T-cell (primary cell): Measurements from ENCODE around the gene ADAMTS15. TPM values are rescaled to one million over a fixed set of nuclear protein-coding genes. Genes with fewer than 3 reads are reported as not detected.
A peak's percentile ranks its signal among the peaks of the same experiment; 100 is the strongest.

Source experiments
- ATAC-seq, 4 experiments: fragments of 200-7000 bp in 3 of 4; fragments of 150-1000 bp in 1 of 4; cut with Tn5 transposase; replicated peaks in 1 of 4; 1 replicate in 3 of 4; 2 replicates in 1 of 4; pipeline ENCODE4 v1.10.0; 2021; ENCODE audit warnings: moderate library complexity in 3 of 4, mild to moderate bottlenecking in 2 of 4, moderate number of reproducible peaks in 1 of 4
- CTCF ChIA-PET, 2 donors: fragments of 300-600 bp; sonication (Branson Sonifier 250); formaldehyde crosslinking; loops; one replicate each; lab custom pipeline; 2022; ENCODE audit warnings: antibody characterized with exemption in 2 of 2; lab: Charles Lee
- POLR2A ChIA-PET, 2 donors: fragments of 300-600 bp; sonication (Branson Sonifier 250); formaldehyde crosslinking; loops; one replicate each; lab custom pipeline; 2022; ENCODE audit warnings: antibody characterized with exemption in 2 of 2; lab: Charles Lee
- DNase-seq, 35 experiments: peaks; one replicate each; pipeline versions ENCODE4 v3.0.0 to v3.0.0-alpha.2; 2013 to 2023
- H3K27ac ChIP-seq: one replicate; pipeline ENCODE4 v1.5.1; 2013; ENCODE audit warnings: low read length
- H3K27me3 ChIP-seq, 2 experiments: replicated peaks in 1 of 2; 1 replicate in 1 of 2; 2 replicates in 1 of 2; pipeline versions ENCODE4 v1.6.1 to v1.7.0; 2013; ENCODE audit warnings: low read length in 1 of 2, mixed read lengths in 1 of 2; ENCODE audit not compliant: control insufficient read depth in 2 of 2, insufficient read depth in 2 of 2; ENCODE audit errors: extremely low read depth in 1 of 2
- H3K36me3 ChIP-seq, 2 donors: 1 replicate in 1 of 2; 2 replicates in 1 of 2; pipeline versions ENCODE4 v1.6.1 to v1.7.0; 2013; ENCODE audit warnings: low read length in 1 of 2; ENCODE audit not compliant: control insufficient read depth in 2 of 2, insufficient read depth in 1 of 2; ENCODE audit errors: extremely low read depth in 1 of 2
- H3K4me1 ChIP-seq, 2 experiments: 1 replicate in 1 of 2; 2 replicates in 1 of 2; pipeline versions ENCODE4 v1.6.1 to v1.7.0; 2013; ENCODE audit warnings: low read length in 2 of 2, mixed read lengths in 1 of 2; ENCODE audit not compliant: insufficient read depth in 2 of 2, control insufficient read depth in 1 of 2; ENCODE audit errors: extremely low read depth in 1 of 2
- H3K4me3 ChIP-seq, 2 donors: 1 replicate in 1 of 2; 2 replicates in 1 of 2; pipeline versions ENCODE4 v1.5.1 to v1.7.0; 2013; ENCODE audit warnings: mild to moderate bottlenecking in 2 of 2, low read length in 1 of 2, moderate library complexity in 1 of 2; ENCODE audit not compliant: control insufficient read depth in 1 of 2; ENCODE audit errors: extremely low read depth in 1 of 2
- H3K9me3 ChIP-seq: 2 replicates; pipeline ENCODE4 v1.7.0; 2013
- H3K27ac Mint-ChIP-seq, 2 donors: one replicate each; pipeline ENCODE4 v1.8.0; 2020 to 2021; ENCODE audit warnings: mild to moderate bottlenecking in 2 of 2, mixed read lengths in 2 of 2
- H3K27me3 Mint-ChIP-seq, 2 donors: one replicate each; pipeline ENCODE4 v1.8.0; 2021 to 2022; ENCODE audit warnings: mixed read lengths in 2 of 2
- H3K36me3 Mint-ChIP-seq: one replicate; pipeline ENCODE4 v1.8.0; 2021; ENCODE audit warnings: mixed read lengths
- H3K4me1 Mint-ChIP-seq, 3 donors: one replicate each; pipeline ENCODE4 v1.8.0; 2020 to 2022; ENCODE audit warnings: mixed read lengths in 3 of 3, mild to moderate bottlenecking in 1 of 3
- H3K4me3 Mint-ChIP-seq, 3 donors: one replicate each; pipeline ENCODE4 v1.8.0; 2020 to 2022; ENCODE audit warnings: mild to moderate bottlenecking in 3 of 3, mixed read lengths in 3 of 3, moderate library complexity in 3 of 3
- H3K9me3 Mint-ChIP-seq, 3 donors: one replicate each; pipeline ENCODE4 v1.8.0; 2020 to 2022; ENCODE audit warnings: mixed read lengths in 3 of 3
- WGBS: methylation state at CpG from one replicate; pipeline ENCODE4 v1.1.5; 2013; ENCODE audit warnings: missing lambda C conversion rate; ENCODE audit not compliant: insufficient coverage; 5-methylcytosine and 5-hydroxymethylcytosine counted together
- total RNA-seq, 35 experiments: library from RNA in 6 of 35; stranded (reverse) in 6 of 35; fragments of 120-200 nt in 1 of 35; gene quantifications; one replicate each; pipeline versions ENCODE4 v1.2.1 to v1.2.4 and lab custom pipeline; 2013 to 2026

ADAMTS15 gene
- total RNA-seq, 5 donors from 2014 or later (not counting 1 experiment from before 2014, with no cell fraction given): 0.03 to 0.07 (median 0.06) TPM; not detected in 2

GRCh38 chr11:130462101-130462885 is 13.8 kb downstream of the ADAMTS15 start:
- Histone ChIP-seq H3K4me1 (no peaks in the 10 kb centered on the region), H3K27me3 (peaks cover 0 to 23% of the 10 kb centered on the region in 2 experiments), H3K9me3 (no peaks in the 10 kb centered on the region), H3K4me3 (no peak overlapping the region), H3K27ac (no peak overlapping the region), H3K36me3 (no peaks in the 10 kb centered on the region)
- Mint-ChIP-seq H3K27me3 (peaks cover 0 to 12% of the 10 kb centered on the region in 2 donors), H3K36me3 (no peaks in the 10 kb centered on the region), H3K9me3 (no peaks in the 10 kb centered on the region), H3K27ac (no peak overlapping the region), H3K4me1 (no peaks in the 10 kb centered on the region), H3K4me3 (no peak overlapping the region)
- WGBS: 82% methylated on average over 23 of the region's 31 CpGs
- no peak for DNase-seq
- ChIA-PET CTCF (no interaction called here), POLR2A (no interaction called here)
- peak in 1 of 4 experiments; percentile 26 for ATAC-seq

GRCh38 chr11:130462931-130463330 is 14.5 kb downstream of the ADAMTS15 start:
- Histone ChIP-seq H3K4me3 (no peak overlapping the region), H3K36me3 (no peaks in the 10 kb centered on the region), H3K27me3 (peaks cover 0 to 18% of the 10 kb centered on the region in 2 experiments), H3K27ac (no peak overlapping the region), H3K9me3 (no peaks in the 10 kb centered on the region), H3K4me1 (no peaks in the 10 kb centered on the region)
- ChIA-PET CTCF (no interaction called here), POLR2A (no interaction called here)
- Mint-ChIP-seq H3K4me3 (no peak overlapping the region), H3K9me3 (no peaks in the 10 kb centered on the region), H3K27me3 (peaks cover 0 to 12% of the 10 kb centered on the region in 2 donors), H3K4me1 (no peaks in the 10 kb centered on the region), H3K27ac (no peak overlapping the region), H3K36me3 (no peaks in the 10 kb centered on the region)
- WGBS: 83% methylated on average over 2 of the region's 8 CpGs
- DNase-seq: no peak
- ATAC-seq: no peak

- Mint-ChIP-seq H3K36me3 (no peaks in the 10 kb centered on the region), H3K27ac (no peak overlapping the region), H3K4me3 (no peak overlapping the region), H3K9me3 (no peaks in the 10 kb centered on the region), H3K27me3 (peaks cover 0 to 10% of the 10 kb centered on the region in 2 donors), H3K4me1 (no peaks in the 10 kb centered on the region)
- POLR2A ChIA-PET: no interaction called here
- Histone ChIP-seq H3K27me3 (peaks cover 0 to 15% of the 10 kb centered on the region in 2 experiments), H3K4me1 (no peaks in the 10 kb centered on the region), H3K27ac (no peak overlapping the region), H3K36me3 (no peaks in the 10 kb centered on the region), H3K9me3 (no peaks in the 10 kb centered on the region), H3K4me3 (no peak overlapping the region)
- DNase-seq (no peak), ATAC-seq (no peak)
- CTCF ChIA-PET: no interaction called here
These were observed 15.9 kb downstream of the ADAMTS15 start for GRCh38 chr11:130464291-130464812.

- H3K27me3 ChIP-seq: peaks cover 0 to 11% of the 10 kb centered on the region in 2 experiments
- Mint-ChIP-seq H3K9me3 (no peaks in the 10 kb centered on the region), H3K36me3 (no peaks in the 10 kb centered on the region), H3K27me3 (peaks cover 0 to 6% of the 10 kb centered on the region in 2 donors), H3K4me3 (no peak overlapping the region), H3K27ac (no peak overlapping the region), H3K4me1 (no peaks in the 10 kb centered on the region)
- no peaks in the 10 kb centered on the region for H3K9me3 ChIP-seq
- DNase-seq (no peak), ATAC-seq (no peak)
- ChIA-PET POLR2A (no interaction called here), CTCF (no interaction called here)
- H3K36me3 ChIP-seq: no peaks in the 10 kb centered on the region
- H3K4me1 ChIP-seq: no peaks in the 10 kb centered on the region
- WGBS: 96% methylated on average over 5 of the region's 5 CpGs
- no peak overlapping the region for H3K4me3 ChIP-seq
- no peak overlapping the region for H3K27ac ChIP-seq
These were observed 16.8 kb downstream of the ADAMTS15 start for GRCh38 chr11:130465263-130465662.

GRCh38 chr11:130467116-130467900 is 18.9 kb downstream of the ADAMTS15 start:
- Histone ChIP-seq H3K4me1 (no peaks in the 10 kb centered on the region), H3K4me3 (no peak overlapping the region), H3K27ac (no peak overlapping the region), H3K9me3 (no peaks in the 10 kb centered on the region), H3K36me3 (no peaks in the 10 kb centered on the region), H3K27me3 (peaks cover 0 to 4% of the 10 kb centered on the region in 2 experiments)
- ChIA-PET CTCF (interaction anchor here in 1 of 2 donors (0.6 kb wide), 1 partner anchor 285 kb away, joined by 3 read pairs; no protein-coding TSS in a partner anchor), POLR2A (no interaction called here)
- Mint-ChIP-seq H3K36me3 (no peaks in the 10 kb centered on the region), H3K4me1 (no peaks in the 10 kb centered on the region), H3K27ac (no peak overlapping the region), H3K9me3 (no peaks in the 10 kb centered on the region), H3K4me3 (no peak overlapping the region), H3K27me3 (peaks cover 0 to under 1% of the 10 kb centered on the region in 2 donors)
- 82% methylated on average over 5 of the region's 10 CpGs for WGBS
- ATAC-seq: no peak
- no peak for DNase-seq

- H3K4me3 ChIP-seq: no peak overlapping the region
- WGBS: no CpG with 5 or more reads among the region's 6 CpGs
- Mint-ChIP-seq H3K9me3 (no peaks in the 10 kb centered on the region), H3K4me3 (no peak overlapping the region), H3K36me3 (no peaks in the 10 kb centered on the region), H3K27ac (no peak overlapping the region), H3K4me1 (no peaks in the 10 kb centered on the region), H3K27me3 (no peaks in the 10 kb centered on the region)
- no peaks in the 10 kb centered on the region for H3K4me1 ChIP-seq
- ATAC-seq: no peak
- H3K36me3 ChIP-seq: no peaks in the 10 kb centered on the region
- H3K27me3 ChIP-seq: no peaks in the 10 kb centered on the region
- POLR2A ChIA-PET: no interaction called here
- DNase-seq: no peak
- H3K27ac ChIP-seq: no peak overlapping the region
- no peaks in the 10 kb centered on the region for H3K9me3 ChIP-seq
- CTCF ChIA-PET: no interaction called here
These were observed 20.7 kb downstream of the ADAMTS15 start for GRCh38 chr11:130469181-130469580.
